Amygdala (tissue), 56 donors: Measurements from ENCODE around the gene PPARGC1A.

ENCODE experiments used
- DNase-seq, 56 donors: peaks; one replicate each; lab custom pipeline; 2025; lab: John Stamatoyannopoulos, UW

Gene PPARGC1A

GRCh38 chr4:23882976-23883531, 6.8 kb downstream of the PPARGC1A start:
- DNase-seq: no peak

- DNase-seq: no peak
These were observed 8.0 kb downstream of the PPARGC1A start for GRCh38 chr4:23881674-23882337.

- no peak for DNase-seq
These were observed 8.8 kb downstream of the PPARGC1A start for GRCh38 chr4:23881052-23881501.

DNA sequence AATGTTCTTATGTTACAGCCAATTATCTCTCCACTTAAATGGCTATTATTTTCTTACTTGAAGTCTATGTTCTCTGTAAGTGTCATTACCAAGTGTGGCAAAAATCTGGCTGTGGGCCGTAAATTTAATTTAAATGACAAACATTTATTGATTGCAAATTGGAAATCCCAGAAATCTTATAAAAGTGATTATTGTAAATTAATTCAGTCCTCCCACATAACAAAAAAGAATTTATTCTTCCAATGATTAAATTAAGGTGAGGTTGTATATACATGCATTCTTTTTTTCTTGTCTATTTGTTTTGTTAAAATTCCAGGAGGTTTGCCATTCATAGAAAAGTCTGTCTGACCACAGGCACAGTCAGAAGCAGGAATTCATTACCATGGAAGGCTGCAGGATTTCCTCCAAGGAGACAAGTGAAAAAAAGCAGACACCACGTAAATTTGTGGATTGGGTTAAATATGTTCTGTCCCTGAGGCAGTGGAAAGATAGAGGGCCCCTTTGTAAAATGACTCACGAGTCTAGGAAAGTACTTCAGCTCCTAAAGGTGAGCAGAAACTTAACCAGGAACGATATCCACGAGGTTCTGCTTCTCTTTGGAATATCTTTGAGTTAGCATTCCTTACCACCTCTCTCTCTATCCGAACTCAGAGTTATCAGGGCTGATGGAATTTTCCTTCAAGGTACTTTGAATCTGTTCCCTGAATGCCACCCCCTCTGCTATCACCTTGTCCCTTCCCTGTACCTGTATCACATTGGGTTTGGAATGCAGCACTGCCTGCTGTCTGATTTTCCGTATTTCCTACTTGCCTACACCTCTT, 10.7 kb downstream of the PPARGC1A start:
- no peak for DNase-seq

DNA sequence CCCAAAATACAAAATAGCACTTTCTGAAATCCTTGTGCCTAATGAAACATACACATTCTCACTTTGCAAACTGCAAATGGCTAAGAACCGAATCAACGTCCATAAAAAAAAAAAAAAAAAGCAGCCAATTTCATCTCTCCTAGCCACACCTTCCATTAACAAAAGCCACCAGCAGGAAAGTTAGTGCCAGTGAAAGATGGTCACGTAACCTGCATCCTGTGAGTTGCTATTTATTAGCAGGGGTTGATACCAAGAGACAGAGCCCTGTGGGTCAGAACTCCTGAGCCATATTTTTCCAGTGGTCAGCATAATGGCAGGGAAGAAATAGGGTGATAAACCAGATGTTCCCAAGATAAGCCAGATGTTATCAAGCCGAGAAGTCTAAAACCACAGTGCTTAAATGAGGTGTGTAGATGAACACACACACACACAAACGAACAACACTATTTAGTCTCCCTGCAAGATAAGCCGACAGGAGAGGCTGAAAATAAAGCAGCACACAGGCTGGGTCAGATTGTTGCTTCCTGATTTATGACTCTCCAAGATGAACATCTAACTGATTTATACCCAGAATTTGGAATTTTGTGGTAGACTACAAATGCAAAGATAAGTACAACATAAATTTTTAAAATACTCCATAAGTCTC, 11.5 kb downstream of the PPARGC1A start:
- DNase-seq: no peak

DNA sequence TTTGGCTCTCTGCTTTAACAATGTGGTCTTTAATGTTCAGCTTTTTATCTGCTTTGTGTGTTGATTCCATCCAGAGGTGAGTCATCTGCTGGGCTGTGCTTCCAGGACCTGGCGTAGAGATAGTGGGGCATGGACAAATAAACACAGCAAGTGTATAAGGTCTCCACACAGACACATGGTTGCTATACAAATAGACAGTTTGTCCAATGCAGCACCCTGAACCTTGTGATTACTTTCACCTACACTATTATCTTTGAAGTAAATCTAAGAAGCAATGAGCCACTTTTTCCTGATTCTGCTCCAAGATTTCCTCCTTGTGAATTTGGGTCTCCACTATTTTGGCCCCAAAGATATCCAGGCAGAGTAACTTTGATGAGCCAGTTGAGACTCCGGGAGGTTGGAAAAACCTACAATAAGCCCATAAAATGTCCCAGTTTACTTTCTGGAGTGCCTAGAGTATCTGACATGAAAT, 12.1 kb downstream of the PPARGC1A start:
- DNase-seq: no peak

- no peak for DNase-seq
These were observed 13.3 kb downstream of the PPARGC1A start for GRCh38 chr4:23876418-23877089.

- DNase-seq: no peak
These were observed 14.5 kb downstream of the PPARGC1A start for GRCh38 chr4:23875317-23875716.

DNA sequence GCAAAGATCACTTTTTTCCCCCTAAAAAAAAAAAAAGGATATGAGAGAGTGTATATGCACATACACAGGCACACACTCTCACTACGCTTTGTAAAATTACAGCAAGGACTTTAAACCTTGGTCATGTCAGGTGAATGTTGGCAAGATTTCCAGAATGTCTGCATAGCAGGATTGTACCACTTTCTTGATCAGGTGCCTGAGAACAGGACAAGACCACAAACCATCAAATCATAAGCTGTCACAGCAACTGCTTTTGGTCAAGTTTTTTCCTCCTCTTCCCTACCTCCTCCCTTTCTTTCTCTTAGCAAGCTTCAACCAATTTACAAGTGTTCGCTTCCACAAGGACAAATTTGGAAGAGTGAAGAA, 15.3 kb downstream of the PPARGC1A start:
- no peak for DNase-seq

GRCh38 chr4:23873717-23874535, 15.9 kb downstream of the PPARGC1A start:
- DNase-seq: no peak

- DNase-seq: no peak
These were observed 18.4 kb downstream of the PPARGC1A start for GRCh38 chr4:23871426-23871825.

DNA sequence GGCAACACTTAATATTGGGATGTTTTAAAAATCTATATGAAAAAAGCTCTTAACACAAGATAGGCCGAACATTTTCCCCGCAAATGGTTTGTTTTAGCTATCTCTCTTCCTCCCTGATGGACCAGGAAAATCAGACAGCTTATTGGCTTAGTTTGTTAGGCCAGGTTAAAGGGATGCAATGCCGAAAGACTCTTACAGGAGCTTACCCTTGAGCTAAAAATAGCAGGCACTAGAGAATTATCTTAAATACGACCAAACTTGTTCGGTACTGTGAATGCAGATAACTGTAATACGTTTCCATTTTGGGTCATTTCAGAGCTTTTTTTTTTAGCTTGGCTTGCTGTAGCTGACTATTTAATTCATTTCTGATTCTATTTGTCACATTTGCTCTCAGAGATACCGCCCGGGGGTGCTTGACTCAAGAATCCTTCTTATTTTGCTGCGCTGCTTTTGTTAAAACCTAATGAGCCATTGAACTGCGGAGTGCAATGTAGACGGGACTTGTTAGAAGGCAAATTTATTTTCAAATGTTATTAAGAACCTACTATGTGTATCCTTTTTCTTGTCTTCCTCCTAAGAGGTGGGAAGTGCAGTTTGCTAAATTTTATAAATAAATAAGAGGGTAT, 23.3 kb downstream of the PPARGC1A start:
- DNase-seq: no peak

- no peak for DNase-seq
These were observed 27.9 kb downstream of the PPARGC1A start for GRCh38 chr4:23861897-23862296.

DNA sequence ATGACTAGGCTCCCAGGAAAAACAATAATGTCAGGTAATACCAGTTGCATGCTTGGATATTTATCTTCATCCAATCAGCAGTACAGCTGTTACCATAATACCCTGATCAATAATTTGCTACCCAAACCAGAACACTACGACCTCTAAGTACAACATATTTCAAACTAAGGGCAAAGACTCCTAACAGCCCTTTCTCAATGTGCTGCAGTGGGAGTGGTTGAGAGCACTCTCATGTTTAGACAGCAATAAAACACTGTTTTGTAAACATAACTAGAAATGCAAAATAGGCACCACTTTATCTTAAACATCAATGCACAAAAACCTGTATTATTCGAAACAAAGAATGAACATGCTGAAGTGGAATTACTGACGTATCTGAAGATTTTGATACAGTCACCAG, 28.9 kb downstream of the PPARGC1A start:
- no peak for DNase-seq

DNA sequence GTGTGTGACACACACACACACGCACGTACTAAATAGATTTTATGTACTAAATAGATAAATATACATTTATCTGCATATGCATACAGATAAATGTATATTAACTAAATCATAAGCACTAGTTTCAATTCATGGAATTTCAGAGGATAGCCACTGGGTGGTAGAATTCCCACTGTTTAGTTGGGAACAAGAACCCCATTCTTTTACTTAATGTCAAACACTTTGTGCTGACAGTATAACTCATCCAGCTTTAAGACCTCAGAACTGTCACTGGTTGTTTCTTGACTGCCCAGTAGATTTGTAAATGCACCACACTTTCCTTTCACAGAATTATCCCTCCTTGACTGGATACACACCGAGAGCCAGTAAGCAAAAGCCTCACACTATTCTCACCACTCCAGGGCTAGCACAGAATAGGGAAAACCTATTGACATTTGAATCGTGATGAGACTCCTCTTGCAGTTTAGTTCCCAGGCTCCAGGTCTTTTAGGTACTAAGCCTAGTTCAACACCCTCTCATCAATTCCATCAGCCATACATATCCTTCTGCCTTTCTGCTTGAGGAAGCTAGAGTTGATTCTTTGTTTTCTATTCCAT, 32.4 kb downstream of the PPARGC1A start:
- peak in 3 of 56 donors; percentile 5 to 48 (median 47) for DNase-seq

DNA sequence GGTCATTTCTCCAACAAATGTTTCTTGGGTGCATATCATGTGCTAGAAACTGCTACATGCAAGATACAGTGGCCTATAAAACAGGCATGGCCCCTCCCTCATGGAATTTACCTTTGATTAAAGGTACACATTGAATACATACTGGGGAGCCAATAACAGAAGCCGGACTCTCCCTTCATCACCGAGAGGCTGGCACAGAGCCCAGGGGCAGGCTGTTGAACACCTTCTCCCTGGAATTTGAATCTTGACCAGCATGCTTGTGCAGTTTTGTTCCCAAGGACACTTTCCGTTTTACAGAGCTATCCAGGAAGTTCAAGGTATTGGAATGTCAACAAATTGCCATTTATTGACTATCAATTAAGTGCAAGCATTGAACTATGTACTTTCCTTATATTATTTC, 33.2 kb downstream of the PPARGC1A start:
- peak in 3 of 56 donors; percentile 1 to 39 (median 18) for DNase-seq

GRCh38 chr4:23855912-23856605, 33.8 kb downstream of the PPARGC1A start:
- peak in 1 of 56 donors; percentile 3 for DNase-seq
